Lung (tissue), 12 donors: ENCODE measurements around the gene ARL2. TPM values are rescaled to one million over a fixed set of nuclear protein-coding genes. Genes with fewer than 3 reads are reported as not detected.

ENCODE experiments used
- ATAC-seq: fragments of 200-7000 bp; cut with Tn5 transposase; one replicate; pipeline ENCODE4 v1.9.1; 2020; ENCODE audit warnings: moderate number of reproducible peaks; ENCODE audit not compliant: insufficient read depth, low FRiP score
- DNase-seq, 3 donors: peaks; one replicate each; pipeline ENCODE4 v3.0.0-alpha.2; 2013 to 2017
- H3K27ac ChIP-seq, 2 donors: one replicate each; pipeline ENCODE4 v1.5.1; 2013; ENCODE audit warnings: mild to moderate bottlenecking in 2 of 2, moderate library complexity in 2 of 2, control low read depth in 1 of 2, inconsistent platforms in 1 of 2, low read depth in 1 of 2, low read length in 1 of 2
- H3K27me3 ChIP-seq, 3 donors: one replicate each; pipeline ENCODE4 v1.5.1; 2013; ENCODE audit warnings: low read length in 2 of 3; ENCODE audit not compliant: control insufficient read depth in 3 of 3, insufficient read depth in 3 of 3
- H3K36me3 ChIP-seq, 4 donors: one replicate each; pipeline ENCODE4 v1.5.1; 2013; ENCODE audit warnings: low read length in 4 of 4, mild to moderate bottlenecking in 1 of 4, moderate library complexity in 1 of 4; ENCODE audit not compliant: control insufficient read depth in 4 of 4, insufficient read depth in 4 of 4
- H3K4me1 ChIP-seq, 5 donors: one replicate each; pipeline ENCODE4 v1.5.1; 2013; ENCODE audit warnings: low read length in 5 of 5, mild to moderate bottlenecking in 2 of 5, moderate library complexity in 1 of 5; ENCODE audit not compliant: control insufficient read depth in 5 of 5, insufficient read depth in 5 of 5
- H3K4me3 ChIP-seq: one replicate; pipeline ENCODE4 v1.5.1; 2013; ENCODE audit warnings: mild to moderate bottlenecking, control low read depth, moderate library complexity
- H3K9ac ChIP-seq, 2 donors: one replicate each; pipeline ENCODE4 v1.5.1; 2013; ENCODE audit warnings: low read length in 2 of 2, control low read depth in 1 of 2; ENCODE audit not compliant: insufficient read depth in 1 of 2
- H3K9me3 ChIP-seq, 4 donors: one replicate each; pipeline ENCODE4 v1.5.1; 2013; ENCODE audit warnings: low read length in 3 of 4, mild to moderate bottlenecking in 1 of 4, moderate library complexity in 1 of 4; ENCODE audit not compliant: control insufficient read depth in 4 of 4, insufficient read depth in 3 of 4
- CTCF ChIP-seq: IDR thresholded peaks from 2 replicates; pipeline ENCODE4 v1.5.1; 2012; ENCODE audit warnings: mild to moderate bottlenecking; ENCODE audit errors: control extremely low read depth, extremely low read depth
- WGBS, 2 donors: extraction: QIAGEN DNeasy Blood & Tissue Kit; methylation state at CpG; one replicate each; pipeline ENCODE4 v1.1.7; 2013; 5-methylcytosine and 5-hydroxymethylcytosine counted together
- polyA plus RNA-seq, 2 donors: library from polyadenylated mRNA; stranded (reverse); fragments of 200-250 nt; gene quantifications; one replicate each; pipeline ENCODE4 v1.2.1, GENCODE V29; 2013
- total RNA-seq, 2 donors: library from RNA; depleted of rRNA in 1 of 2; stranded (reverse); fragments of >200 nt in 1 of 2; gene quantifications; one replicate each; pipeline ENCODE4 v1.2.1, GENCODE V29; 2014 to 2021
- donor health status: control.
- donor health status: control.
- donor health status: Bipolar disorder and iron deficiency.
- donor health status: healthy.
- donor health status: DM: yes; HTN: yes; CAD: no.

ARL2 gene
- total and polyA plus RNA-seq, 4 donors: 37.4 to 127 (median 94.0) TPM

DNA sequence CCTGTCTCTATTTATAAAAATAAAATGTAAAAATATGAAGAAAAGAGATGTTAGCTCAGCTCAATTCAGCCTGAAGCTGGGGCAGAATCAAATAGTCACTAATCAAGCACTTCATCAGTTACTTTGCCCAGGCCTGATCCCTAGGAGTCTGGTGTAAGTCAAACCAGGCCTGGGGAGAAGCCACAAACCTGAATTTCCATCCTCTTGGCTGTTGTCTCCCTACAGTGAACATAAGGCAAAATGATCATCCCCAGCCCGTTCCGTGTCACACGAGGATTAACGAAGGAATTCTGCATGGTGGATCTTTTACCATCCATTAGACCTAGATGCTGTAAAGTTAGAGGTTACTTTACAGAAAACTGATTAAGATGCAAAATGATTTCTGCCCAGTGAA lies 50.9 kb downstream of the ARL2 start:
- 90 to 92% methylated on average over 4 of the region's 4 CpGs for WGBS, 2 donors

GRCh38 chr11:65065851-65066250 lies 51.9 kb downstream of the ARL2 start:
- ATAC-seq (no peak), DNase-seq (no peak)
- H3K27ac ChIP-seq: no peak overlapping the region
- no peaks in the 10 kb centered on the region for H3K9me3 ChIP-seq
- no peak overlapping the region for H3K4me3 ChIP-seq
- no peaks in the 10 kb centered on the region for H3K4me1 ChIP-seq
- H3K9ac ChIP-seq: no peak overlapping the region
- H3K36me3 ChIP-seq: no peaks in the 10 kb centered on the region
- WGBS, 2 donors: 87 to 89% methylated on average over 7 of the region's 7 CpGs
- H3K27me3 ChIP-seq: no peaks in the 10 kb centered on the region
- TF ChIP-seq CTCF: no peak

More for the DNA sequence above, 50.9 kb downstream of the ARL2 start:
- TF ChIP-seq CTCF: no peak
- Histone ChIP-seq H3K27ac (no peak overlapping the region), H3K27me3 (no peaks in the 10 kb centered on the region), H3K36me3 (no peaks in the 10 kb centered on the region), H3K4me1 (no peaks in the 10 kb centered on the region), H3K9me3 (no peaks in the 10 kb centered on the region), H3K9ac (no peak overlapping the region), H3K4me3 (no peak overlapping the region)
- no peak for DNase-seq
- ATAC-seq: no peak

- H3K27ac ChIP-seq: no peak overlapping the region
- no peaks in the 10 kb centered on the region for H3K27me3 ChIP-seq
- no peak overlapping the region for H3K9ac ChIP-seq
- H3K9me3 ChIP-seq: no peaks in the 10 kb centered on the region
- no peaks in the 10 kb centered on the region for H3K4me1 ChIP-seq
- ATAC-seq (no peak), DNase-seq (no peak)
- 81 to 84% methylated on average over 10 to 11 of the region's 11 CpGs for WGBS, 2 donors
- H3K4me3 ChIP-seq: no peak overlapping the region
- no peaks in the 10 kb centered on the region for H3K36me3 ChIP-seq
- TF ChIP-seq CTCF: no peak
Observed at GRCh38 chr11:65066315-65066714, 52.4 kb downstream of the ARL2 start.

GRCh38 chr11:65066805-65067291 lies 52.9 kb downstream of the ARL2 start:
- no peak for TF ChIP-seq CTCF
- H3K9ac ChIP-seq: no peak overlapping the region
- no peaks in the 10 kb centered on the region for H3K4me1 ChIP-seq
- H3K9me3 ChIP-seq: no peaks in the 10 kb centered on the region
- no peak overlapping the region for H3K4me3 ChIP-seq
- DNase-seq (no peak), ATAC-seq (no peak)
- 80 to 90% methylated on average over 4 of the region's 4 CpGs for WGBS, 2 donors
- H3K36me3 ChIP-seq: no peaks in the 10 kb centered on the region
- no peaks in the 10 kb centered on the region for H3K27me3 ChIP-seq
- H3K27ac ChIP-seq: no peak overlapping the region
